Measurements from ENCODE around the gene MGAT3.

The MGAT3 gene

DNA sequence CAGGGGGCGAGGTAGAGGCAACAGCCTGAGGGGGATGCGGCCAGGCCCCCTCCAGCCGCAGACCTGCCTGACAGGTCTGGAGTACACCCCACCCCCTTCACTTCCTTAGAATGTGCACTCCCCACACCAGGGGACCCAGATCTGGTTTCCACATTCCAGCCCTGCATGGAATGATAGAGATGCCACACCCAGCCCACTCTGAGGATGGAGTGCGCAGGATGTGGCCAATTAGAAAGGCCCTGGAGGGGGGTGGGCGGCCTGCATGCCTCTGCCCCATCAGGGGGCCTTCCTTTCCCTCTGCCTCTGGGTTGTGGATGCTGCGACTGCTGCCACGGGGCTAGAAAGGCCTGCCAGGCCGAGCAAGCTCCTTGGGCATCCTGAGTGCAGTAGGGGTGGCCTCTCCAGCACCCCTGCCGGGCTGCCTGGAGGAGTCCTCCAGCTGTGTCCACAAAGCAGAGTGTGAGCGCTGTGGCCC lies 28.2 kb upstream of the MGAT3 start:
- no peak for DNase-seq (ENCODE audit: low read depth)

GRCh38 chr22:39429186-39429585 lies 27.6 kb upstream of the MGAT3 start:
- no peak for DNase-seq (ENCODE audit: low read depth)

- DNase-seq (ENCODE audit: low read depth), result no peak
These were observed 26.8 kb upstream of the MGAT3 start for GRCh38 chr22:39429916-39430575.

DNA sequence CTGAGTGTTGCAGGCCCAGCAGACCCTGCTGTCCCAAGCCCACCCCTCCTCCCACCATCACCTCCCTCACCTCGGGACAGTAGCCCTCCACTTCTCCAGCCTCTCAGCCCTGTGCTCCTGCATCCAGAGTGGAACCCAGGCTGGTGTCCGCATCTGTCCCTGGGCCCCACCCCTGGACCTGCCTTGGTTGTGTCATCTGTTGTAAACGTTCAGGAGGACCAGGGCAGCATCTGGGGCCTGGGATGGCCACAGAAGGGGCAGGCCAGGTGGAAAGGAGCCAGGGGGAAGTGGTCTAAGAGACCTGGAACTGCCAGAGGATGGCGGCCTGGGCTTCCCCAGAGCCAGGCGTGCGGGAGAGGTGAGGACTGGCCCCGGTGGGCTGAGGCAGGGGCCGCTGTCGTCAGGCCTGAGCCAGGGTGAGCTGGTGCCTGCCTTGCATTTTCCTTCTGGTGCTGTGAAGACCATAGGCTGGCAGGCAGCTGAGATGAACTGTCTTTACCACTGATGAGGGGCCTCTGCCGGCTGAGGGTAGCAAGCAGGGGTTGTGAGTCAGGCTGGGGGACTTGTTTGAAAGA lies 26.1 kb upstream of the MGAT3 start:
- no peak for DNase-seq (ENCODE audit: low read depth)

- DNase-seq (ENCODE audit: low read depth), result no peak
These were observed 25.5 kb upstream of the MGAT3 start for GRCh38 chr22:39431216-39431801.

GRCh38 chr22:39431821-39432251 lies 25.0 kb upstream of the MGAT3 start:
- no peak for DNase-seq (ENCODE audit: low read depth)

DNA sequence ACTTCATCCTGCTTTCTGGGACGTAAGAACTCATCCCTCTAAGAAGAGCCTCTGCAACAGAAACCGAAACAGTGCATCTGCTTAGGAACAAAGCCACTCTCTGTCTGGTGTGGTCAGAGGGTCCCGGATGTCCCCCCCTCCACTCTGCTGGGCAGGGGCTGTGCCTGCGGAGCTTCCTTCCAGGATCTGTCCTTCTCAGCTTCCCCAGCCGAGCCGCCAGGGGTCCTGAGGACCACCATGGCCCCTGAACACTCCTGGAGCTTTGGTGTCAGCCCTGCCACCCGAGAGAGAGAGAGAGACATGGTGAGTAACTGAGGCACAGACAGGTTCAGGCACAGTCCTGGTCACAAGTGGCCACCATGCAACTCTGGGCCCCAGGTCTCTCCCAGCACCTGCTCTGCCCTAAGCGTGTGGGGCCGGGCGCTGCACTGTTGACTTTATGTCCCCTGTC lies 24.4 kb upstream of the MGAT3 start:
- no peak for DNase-seq (ENCODE audit: low read depth)

GRCh38 chr22:39433476-39434242 lies 23.2 kb upstream of the MGAT3 start:
- no peak for DNase-seq (ENCODE audit: low read depth)

DNA sequence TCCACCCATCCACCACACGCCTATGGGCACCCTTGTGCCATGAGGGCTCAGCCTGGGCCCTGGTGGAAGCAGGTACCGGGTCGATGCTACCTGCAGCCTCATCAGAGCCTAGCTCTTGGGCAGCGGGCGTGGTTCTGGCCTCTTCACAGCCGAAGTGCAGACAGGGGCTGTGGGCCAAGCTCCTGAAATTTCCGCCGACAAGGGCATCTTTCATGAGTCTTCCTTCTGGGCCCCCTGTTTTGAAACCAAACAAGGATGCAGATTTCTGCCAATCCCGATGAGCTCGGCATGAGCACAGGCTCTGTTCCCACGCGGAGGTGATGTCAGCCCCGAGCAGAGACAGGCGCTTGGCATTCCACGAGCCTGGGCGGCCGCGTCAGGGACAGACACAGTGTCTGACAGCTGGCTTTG lies 22.6 kb upstream of the MGAT3 start:
- no peak for DNase-seq (ENCODE audit: low read depth)

DNA sequence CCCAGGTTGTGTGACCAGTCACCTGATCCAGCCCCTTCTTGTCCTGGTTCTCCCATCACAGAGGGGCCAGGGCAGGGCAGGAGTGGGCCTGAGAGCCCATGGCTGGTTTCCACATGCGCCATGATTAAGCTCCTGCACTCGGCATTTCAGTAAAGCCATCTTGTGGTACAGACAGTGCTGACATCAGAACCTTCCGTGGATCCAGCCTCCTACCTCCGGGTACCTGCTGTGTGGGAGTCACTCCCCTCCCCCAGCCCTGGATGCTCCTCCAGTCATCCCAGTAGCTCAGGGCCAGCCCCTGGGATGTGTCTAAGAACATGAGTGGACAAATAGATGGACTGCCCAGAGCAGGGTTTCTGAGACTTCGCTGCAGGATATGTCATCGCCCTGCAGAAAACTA lies 22.1 kb upstream of the MGAT3 start:
- DNase-seq (ENCODE audit: low read depth), result no peak

GRCh38 chr22:39435616-39436015 lies 21.2 kb upstream of the MGAT3 start:
- DNase-seq (ENCODE audit: low read depth), result no peak

DNA sequence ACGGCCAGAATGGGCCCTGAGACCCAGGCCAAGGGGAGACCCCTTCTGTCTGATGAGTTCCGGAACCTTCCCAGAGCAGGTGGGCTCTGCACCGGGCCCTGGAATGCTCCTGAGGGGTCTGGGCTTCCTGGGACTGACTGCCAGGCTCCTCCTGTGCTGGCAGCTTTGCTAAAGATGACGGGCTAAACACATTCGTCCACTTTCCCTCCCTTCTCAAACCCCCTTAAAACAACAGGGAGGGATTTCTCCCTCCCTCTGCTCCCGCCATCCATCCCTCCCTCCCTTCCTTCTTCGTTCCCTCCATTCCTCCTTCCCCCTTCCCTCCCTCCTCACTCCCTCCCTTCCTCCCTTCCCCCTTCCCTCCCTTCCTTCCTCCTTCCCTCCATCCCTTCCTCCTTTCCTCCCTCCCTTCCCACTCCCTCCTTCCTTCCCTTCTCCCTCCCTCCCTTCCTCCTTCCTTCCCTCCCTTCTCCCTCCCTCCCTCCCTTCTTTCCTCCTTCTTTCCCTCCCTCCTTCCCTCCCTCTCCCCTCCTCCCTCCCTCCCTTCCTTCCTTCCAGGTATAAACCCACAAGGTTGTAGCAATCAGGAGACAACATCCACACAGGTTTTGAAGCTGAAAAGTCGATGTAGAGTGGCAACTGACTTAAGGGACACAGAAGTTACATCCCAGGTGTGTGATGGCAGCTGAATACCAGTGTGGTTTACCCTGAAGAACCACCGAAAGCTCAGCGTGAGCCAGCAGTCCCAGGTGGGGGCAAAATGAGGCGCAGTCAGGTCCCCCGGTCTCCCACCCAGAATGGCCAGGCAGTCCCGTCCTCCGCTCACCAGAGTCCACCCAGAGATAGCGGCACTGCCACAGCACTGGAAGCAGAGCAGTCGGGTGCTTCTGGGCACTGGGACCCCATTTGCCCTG lies 18.8 kb upstream of the MGAT3 start:
- no peak for DNase-seq (ENCODE audit: low read depth)

DNA sequence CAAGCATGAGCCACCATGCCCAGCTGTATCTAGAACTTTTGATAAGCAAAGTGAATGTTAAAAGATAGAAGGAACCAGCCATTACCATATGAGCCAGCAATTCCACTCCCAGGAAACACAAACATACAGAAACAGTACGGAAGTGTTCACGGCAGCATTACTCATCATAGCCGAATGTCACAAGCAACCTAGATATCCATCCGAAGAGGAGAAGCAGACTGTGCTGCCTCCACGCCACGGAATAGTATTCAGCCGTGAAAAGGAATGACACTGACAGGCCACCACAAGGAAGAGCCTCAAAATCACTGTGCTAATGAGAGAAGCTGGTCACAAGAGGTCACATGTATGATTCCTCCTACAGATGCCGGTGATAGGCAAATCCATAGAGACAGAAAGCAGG lies 17.6 kb upstream of the MGAT3 start:
- DNase-seq (ENCODE audit: low read depth), result no peak

GRCh38 chr22:39443398-39443797 lies 13.4 kb upstream of the MGAT3 start:
- DNase-seq (ENCODE audit: low read depth), result no peak

GRCh38 chr22:39444247-39444800 lies 12.5 kb upstream of the MGAT3 start:
- no peak for DNase-seq (ENCODE audit: low read depth)

- DNase-seq (ENCODE audit: low read depth), result no peak
These were observed 11.8 kb upstream of the MGAT3 start for GRCh38 chr22:39444937-39445465.

- no peak for DNase-seq (ENCODE audit: low read depth)
These were observed 11.1 kb upstream of the MGAT3 start for GRCh38 chr22:39445678-39446077.

GRCh38 chr22:39446239-39446721 lies 10.5 kb upstream of the MGAT3 start:
- no peak for DNase-seq (ENCODE audit: low read depth)

GRCh38 chr22:39448205-39449054 lies 8.4 kb upstream of the MGAT3 start:
- DNase-seq (ENCODE audit: low read depth), result no peak

GRCh38 chr22:39449708-39450107 lies 7.1 kb upstream of the MGAT3 start:
- DNase-seq (ENCODE audit: low read depth), result no peak
